ENCODE data around the gene ZMIZ1.

Gene ZMIZ1

GRCh38 chr10:79344502-79345195, 275.9 kb downstream of the ZMIZ1 start:
- no peak overlapping the region for H3K4me3 Mint-ChIP-seq

GRCh38 chr10:79345241-79346011, 276.7 kb downstream of the ZMIZ1 start:
- Mint-ChIP-seq H3K9me3 (no peaks in the 10 kb centered on the region), H3K4me1 (peaks cover 24 to 31% of the 10 kb centered on the region in 2 donors), H3K4me3 (no peak overlapping the region), H3K36me3 (peaks cover 21 to 24% of the 10 kb centered on the region in 2 donors), H3K27ac (no peak overlapping the region), H3K27me3 (no peaks in the 10 kb centered on the region)
- DNase-seq = no peak
- ATAC-seq (replicated peaks) = no peak

More at GRCh38 chr10:79344502-79345195, 275.9 kb downstream of the ZMIZ1 start:
- no peak for ATAC-seq (replicated peaks)
- peaks cover 14 to 17% of the 10 kb centered on the region in 2 donors for H3K36me3 Mint-ChIP-seq
- DNase-seq = no peak
- no peaks in the 10 kb centered on the region for H3K9me3 Mint-ChIP-seq
- no peaks in the 10 kb centered on the region for H3K27me3 Mint-ChIP-seq
- H3K27ac Mint-ChIP-seq = no peak overlapping the region
- H3K4me1 Mint-ChIP-seq = peaks cover 17 to 23% of the 10 kb centered on the region in 2 donors

GRCh38 chr10:79346012-79346340, 277.2 kb downstream of the ZMIZ1 start:
- H3K27ac Mint-ChIP-seq = no peak overlapping the region

GRCh38 chr10:79346388-79347225, 277.8 kb downstream of the ZMIZ1 start:
- Mint-ChIP-seq H3K9me3 (no peaks in the 10 kb centered on the region), H3K27me3 (no peaks in the 10 kb centered on the region), H3K4me1 (peaks cover 26 to 37% of the 10 kb centered on the region in 2 donors), H3K4me3 (peak overlapping the region in 1 of 2 donors; percentile 91), H3K27ac (peak overlapping the region; percentile 94), H3K36me3 (peaks cover 27 to 30% of the 10 kb centered on the region in 2 donors)
- no peak for DNase-seq
- ATAC-seq (replicated peaks) = no peak

More at GRCh38 chr10:79346012-79346340, 277.2 kb downstream of the ZMIZ1 start:
- Mint-ChIP-seq H3K36me3 (peaks cover 25 to 30% of the 10 kb centered on the region in 2 donors), H3K9me3 (no peaks in the 10 kb centered on the region), H3K4me1 (peaks cover 26 to 36% of the 10 kb centered on the region in 2 donors), H3K27me3 (no peaks in the 10 kb centered on the region), H3K4me3 (no peak overlapping the region)
- ATAC-seq (replicated peaks) (no peak), DNase-seq (no peak)

GRCh38 chr10:79347226-79347893, 278.6 kb downstream of the ZMIZ1 start, which contains the start of gene PPIF:
TSS of gene PPIF (plus strand) at chr10:79347469. CDS start at chr10:79347549, 80 bp downstream.
- peak; percentile 94 for DNase-seq
- H3K4me3 Mint-ChIP-seq = peak within 1 kb of the TSS; percentile 87 to 91
- H3K36me3 Mint-ChIP-seq = peaks cover 33% of the 10 kb centered on the region in 2 donors
- peak; percentile 88 to 90 for ATAC-seq (replicated peaks)
- no peaks in the 10 kb centered on the region for H3K27me3 Mint-ChIP-seq
- H3K9me3 Mint-ChIP-seq = no peaks in the 10 kb centered on the region
- peak within 1 kb of the TSS; percentile 94 for H3K27ac Mint-ChIP-seq
- H3K4me1 Mint-ChIP-seq = peaks cover 29 to 45% of the 10 kb centered on the region in 2 donors

GRCh38 chr10:79347894-79348639, 279.3 kb downstream of the ZMIZ1 start:
- Mint-ChIP-seq H3K4me3 (peak overlapping the region; percentile 87 to 91), H3K36me3 (peaks cover 37 to 38% of the 10 kb centered on the region in 2 donors), H3K4me1 (peaks cover 31 to 49% of the 10 kb centered on the region in 2 donors), H3K9me3 (no peaks in the 10 kb centered on the region), H3K27ac (peak overlapping the region; percentile 94), H3K27me3 (no peaks in the 10 kb centered on the region)
- peak; percentile 74 for DNase-seq
- ATAC-seq (replicated peaks) = peak; percentile 75 to 76

GRCh38 chr10:79348640-79348988, 279.8 kb downstream of the ZMIZ1 start:
- DNase-seq = no peak
- H3K36me3 Mint-ChIP-seq = peaks cover 42 to 44% of the 10 kb centered on the region in 2 donors
- no peaks in the 10 kb centered on the region for H3K27me3 Mint-ChIP-seq
- peak overlapping the region; percentile 94 for H3K27ac Mint-ChIP-seq
- peaks cover 37 to 52% of the 10 kb centered on the region in 2 donors for H3K4me1 Mint-ChIP-seq
- H3K9me3 Mint-ChIP-seq = no peaks in the 10 kb centered on the region
- ATAC-seq (replicated peaks) = no peak
- peak overlapping the region; percentile 87 to 91 for H3K4me3 Mint-ChIP-seq

GRCh38 chr10:79349072-79349491, 280.3 kb downstream of the ZMIZ1 start:
- H3K27me3 Mint-ChIP-seq = no peaks in the 10 kb centered on the region

GRCh38 chr10:79349766-79350406, 281.1 kb downstream of the ZMIZ1 start:
- H3K4me1 Mint-ChIP-seq = peaks cover 49 to 62% of the 10 kb centered on the region in 2 donors
- peak overlapping the region; percentile 94 for H3K27ac Mint-ChIP-seq
- H3K4me3 Mint-ChIP-seq = peak overlapping the region; percentile 55 to 91
- ATAC-seq (replicated peaks) (no peak), DNase-seq (no peak)
- H3K36me3 Mint-ChIP-seq = peaks cover 55 to 57% of the 10 kb centered on the region in 2 donors
- no peaks in the 10 kb centered on the region for H3K9me3 Mint-ChIP-seq
- H3K27me3 Mint-ChIP-seq = no peaks in the 10 kb centered on the region

More at GRCh38 chr10:79349072-79349491, 280.3 kb downstream of the ZMIZ1 start:
- DNase-seq = no peak
- peaks cover 47 to 49% of the 10 kb centered on the region in 2 donors for H3K36me3 Mint-ChIP-seq
- H3K9me3 Mint-ChIP-seq = no peaks in the 10 kb centered on the region
- peak overlapping the region; percentile 87 to 91 for H3K4me3 Mint-ChIP-seq
- H3K27ac Mint-ChIP-seq = peak overlapping the region; percentile 94
- no peak for ATAC-seq (replicated peaks)
- peaks cover 42 to 54% of the 10 kb centered on the region in 2 donors for H3K4me1 Mint-ChIP-seq

- H3K27ac Mint-ChIP-seq = peak overlapping the region; percentile 94
These were observed 281.8 kb downstream of the ZMIZ1 start for GRCh38 chr10:79350407-79351154.

GRCh38 chr10:79351332-79351731, 282.6 kb downstream of the ZMIZ1 start:
- no peak overlapping the region for H3K27ac Mint-ChIP-seq
- no peaks in the 10 kb centered on the region for H3K9me3 Mint-ChIP-seq
- H3K27me3 Mint-ChIP-seq = no peaks in the 10 kb centered on the region

More at GRCh38 chr10:79350407-79351154, 281.8 kb downstream of the ZMIZ1 start:
- no peak for DNase-seq
- Mint-ChIP-seq H3K36me3 (peaks cover 62 to 64% of the 10 kb centered on the region in 2 donors), H3K4me1 (peaks cover 50 to 69% of the 10 kb centered on the region in 2 donors), H3K9me3 (no peaks in the 10 kb centered on the region), H3K4me3 (peak overlapping the region in 1 of 2 donors; percentile 55), H3K27me3 (no peaks in the 10 kb centered on the region)
- ATAC-seq (replicated peaks) = no peak

More at GRCh38 chr10:79351332-79351731, 282.6 kb downstream of the ZMIZ1 start:
- H3K4me3 Mint-ChIP-seq = no peak overlapping the region
- no peak for DNase-seq
- peaks cover 55 to 76% of the 10 kb centered on the region in 2 donors for H3K4me1 Mint-ChIP-seq
- no peak for ATAC-seq (replicated peaks)
- H3K36me3 Mint-ChIP-seq = peaks cover 69 to 71% of the 10 kb centered on the region in 2 donors

Data from stimulated activated naive B cell treated with anti-CD40 and anti-IgM and Interleukin-4, amounts not matched to agents 10 μg/mL and 1 μg/mL and 100 μg/mL, for 72 hours (primary cell).